SK-N-SH (cell line): Measurements from ENCODE around the gene DCAF6. TPM values are rescaled to one million over a fixed set of nuclear protein-coding genes. Genes with fewer than 3 reads are reported as not detected.

Experiments
- CTCF ChIA-PET: fragments of 300-600, 350-600 bp; formaldehyde crosslinking; extraction: SDS; loops from one replicate; lab custom pipeline; 2021; lab: Yijun Ruan, JAX
- POLR2A ChIA-PET: fragments of 350-600 bp; sonication (Branson Sonifier 250); formaldehyde crosslinking; extraction: SDS; loops from one replicate; lab custom pipeline; 2020; ENCODE audit warnings: antibody characterized with exemption, inconsistent platforms; lab: Yijun Ruan, JAX
- DNase-seq: peaks from one replicate; pipeline ENCODE4 v3.0.0; 2012
- H2AFZ ChIP-seq: fragments of 200-600 bp; sonication (generic); 2 replicates; pipeline ENCODE4 v1.8.1; 2016; ENCODE audit warnings: antibody characterized with exemption, mild to moderate bottlenecking, low read depth
- H3F3A ChIP-seq: fragments of 200-600 bp; sonication (generic); replicated peaks from 2 replicates; pipeline ENCODE3; 2016; ENCODE audit warnings: antibody characterized with exemption, mild to moderate bottlenecking; ENCODE audit not compliant: insufficient read depth
- H3K27ac ChIP-seq, 2 experiments: fragments of 200-500 bp in 1 of 2; fragments of 200-600 bp in 1 of 2; sonication (Bioruptor generic) in 1 of 2; sonication (generic), shearing (Covaris generic) in 1 of 2; 2 replicates each; pipeline versions ENCODE4 v1.5.1 to v1.6.1; 2014 to 2016; ENCODE audit warnings: low read depth in 2 of 2, inconsistent platforms in 1 of 2, low read length in 1 of 2, mild to moderate bottlenecking in 1 of 2, mixed read lengths in 1 of 2
- H3K27me3 ChIP-seq: fragments of 200-600 bp; sonication (generic), shearing (Covaris generic); 2 replicates; pipeline ENCODE4 v1.6.1; 2016; ENCODE audit warnings: mixed run types; ENCODE audit not compliant: insufficient read depth
- H3K36me3 ChIP-seq, 2 experiments: fragments of 200-500 bp in 1 of 2; fragments of 200-600 bp in 1 of 2; sonication (Bioruptor generic) in 1 of 2; sonication (generic) in 1 of 2; replicated peaks in 1 of 2; 2 replicates each; pipeline versions ENCODE3 to v1.5.1; 2014 to 2016; ENCODE audit warnings: low read length in 1 of 2, mild to moderate bottlenecking in 1 of 2; ENCODE audit not compliant: insufficient read depth in 2 of 2, control insufficient read depth in 1 of 2
- H3K4me1 ChIP-seq, 2 experiments: fragments of 200-500 bp in 1 of 2; fragments of 200-600 bp in 1 of 2; sonication (Bioruptor generic) in 1 of 2; sonication (generic), shearing (Covaris generic) in 1 of 2; 2 replicates each; pipeline versions ENCODE4 v1.5.1 to v1.6.1; 2014 to 2016; ENCODE audit warnings: low read depth in 1 of 2, low read length in 1 of 2, mixed run types in 1 of 2; ENCODE audit not compliant: insufficient read depth in 2 of 2, control insufficient read depth in 1 of 2
- H3K4me2 ChIP-seq: fragments of 200-600 bp; sonication (generic), shearing (Covaris generic); 2 replicates; pipeline ENCODE4 v1.6.1; 2017; ENCODE audit warnings: mixed run types
- H3K4me3 ChIP-seq, 2 experiments: fragments of 200-500 bp in 1 of 2; fragments of 200-600 bp in 1 of 2; sonication (Bioruptor generic) in 1 of 2; sonication (generic), shearing (Covaris generic) in 1 of 2; 2 replicates each; pipeline versions ENCODE4 v1.5.1 to v1.8.1; 2014 to 2016; ENCODE audit warnings: low read depth in 2 of 2, inconsistent platforms in 1 of 2, low read length in 1 of 2, mild to moderate bottlenecking in 1 of 2, mixed read lengths in 1 of 2, moderate library complexity in 1 of 2
- H3K79me2 ChIP-seq: fragments of 200-600 bp; sonication (generic); 2 replicates; pipeline ENCODE4 v1.8.1; 2017; ENCODE audit warnings: mild to moderate bottlenecking; ENCODE audit not compliant: insufficient read depth
- H3K9ac ChIP-seq: fragments of 200-600 bp; sonication (generic); 2 replicates; pipeline ENCODE4 v1.6.1; 2017; ENCODE audit warnings: mixed run types
- H3K9me2 ChIP-seq: fragments of 200-600 bp; sonication (generic); 2 replicates; pipeline ENCODE4 v1.6.1; 2017; ENCODE audit warnings: mixed run types
- H3K9me3 ChIP-seq: fragments of 200-600 bp; sonication (generic); 2 replicates; pipeline ENCODE4 v1.6.1; 2017; ENCODE audit warnings: mixed run types, mild to moderate bottlenecking, moderate library complexity
- H4K20me1 ChIP-seq: fragments of 200-600 bp; sonication (generic); 2 replicates; pipeline ENCODE4 v1.6.1; 2017; ENCODE audit warnings: mild to moderate bottlenecking, mixed run types; ENCODE audit not compliant: insufficient read depth
- EP300 ChIP-seq, 2 experiments: IDR thresholded peaks; 2 replicates each; pipeline versions ENCODE4 v1.4.0 to v1.6.1; 2012; ENCODE audit warnings: borderline replicate concordance in 1 of 2, low read depth in 1 of 2, low read length in 1 of 2
- FOXM1 ChIP-seq: IDR thresholded peaks from 2 replicates; pipeline ENCODE4 v1.4.0; 2012; ENCODE audit warnings: low read depth, mild to moderate bottlenecking
- GABPA ChIP-seq: IDR thresholded peaks from 2 replicates; pipeline ENCODE4 v1.4.0; 2012; ENCODE audit warnings: low read depth, mild to moderate bottlenecking
- GATA2 ChIP-seq: sonication (generic); formaldehyde crosslinking; IDR thresholded peaks from 2 replicates; pipeline ENCODE4 v1.5.0; 2020; ENCODE audit warnings: mild to moderate bottlenecking, missing genetic modification reagents
- JUND ChIP-seq: IDR thresholded peaks from 2 replicates; pipeline ENCODE4 v1.4.0; 2012
- MEF2A ChIP-seq: IDR thresholded peaks from 2 replicates; pipeline ENCODE4 v1.4.0; 2012; ENCODE audit warnings: low read depth, borderline replicate concordance
- NFIC ChIP-seq: IDR thresholded peaks from 2 replicates; pipeline ENCODE4 v1.4.0; 2012; ENCODE audit warnings: borderline replicate concordance
- RCOR1 ChIP-seq: fragments of 150-350 bp; IDR thresholded peaks from 2 replicates; pipeline ENCODE4 v1.6.1; 2017; ENCODE audit warnings: antibody characterized with exemption, low read length
- SIN3A ChIP-seq: IDR thresholded peaks from 2 replicates; pipeline ENCODE4 v1.6.1; 2012; ENCODE audit warnings: low read depth, mild to moderate bottlenecking, low read length, moderate library complexity, borderline replicate concordance
- SMC3 ChIP-seq: IDR thresholded peaks from 2 replicates; pipeline ENCODE4 v1.6.1; 2012; ENCODE audit warnings: low read depth, low read length, improper control_type of control experiment
- TAF1 ChIP-seq: IDR thresholded peaks from 2 replicates; pipeline ENCODE4 v1.6.1; 2012; ENCODE audit warnings: low read depth, mild to moderate bottlenecking, low read length, moderate library complexity, borderline replicate concordance
- WGBS: methylation state at CpG from one replicate; pipeline ENCODE4 v1.1.6; 2017; ENCODE audit warnings: low lambda C conversion rate; 5-methylcytosine and 5-hydroxymethylcytosine counted together
- polyA plus RNA-seq, 3 experiments: library from polyadenylated mRNA; depleted of rRNA; stranded (reverse); fragments of >200 nt; gene quantifications; 2 replicates each; pipeline ENCODE4 v1.2.3, GENCODE V29; 2012
- TF ChIP-seq, protein P1 (sequence below): IDR thresholded peaks from 2 replicates; pipeline ENCODE4 v1.4.0; 2012; ENCODE audit warnings: low read depth
- TF ChIP-seq, protein P2 (sequence below): fragments of 200-600 bp; sonication (generic); IDR thresholded peaks from 2 replicates; pipeline ENCODE4 v1.6.1; 2017; ENCODE audit warnings: antibody characterized with exemption, mild to moderate bottlenecking, moderate library complexity
- TF ChIP-seq, protein P3 (sequence below): IDR thresholded peaks from 2 replicates; pipeline ENCODE4 v1.4.0; 2012; ENCODE audit warnings: low read depth, borderline replicate concordance
- TF ChIP-seq, protein P4 (sequence below): IDR thresholded peaks from 2 replicates; pipeline ENCODE4 v1.4.0; 2012; ENCODE audit warnings: low read depth, borderline replicate concordance

The DCAF6 gene
- polyA plus RNA-seq, 1 of the 3 experiments (the other 2 are of a cell fraction), result 31.3 TPM

DNA sequence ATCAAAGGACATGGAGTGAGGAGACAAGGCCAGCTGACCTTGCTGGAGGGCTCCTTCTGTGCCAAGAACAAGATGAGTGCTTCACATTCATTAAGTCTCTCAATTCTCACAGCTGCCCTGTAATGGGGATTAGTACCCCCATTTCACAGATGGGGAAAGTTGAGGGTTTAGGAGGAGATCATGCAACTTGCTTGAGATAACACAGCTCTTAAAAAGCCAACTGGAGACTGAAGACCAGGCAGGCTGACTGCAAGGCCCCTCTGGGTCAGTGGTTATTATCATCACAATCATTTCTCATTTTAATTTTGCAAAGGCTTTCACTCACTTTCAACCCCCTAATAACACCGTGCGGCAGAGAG lies 153.5 kb downstream of the DCAF6 start:
- Histone ChIP-seq H3K9me2 (no peaks in the 10 kb centered on the region), H3K4me2 (no peak overlapping the region), H3K4me3 (no peak overlapping the region), H4K20me1 (no peaks in the 10 kb centered on the region), H2AFZ (no peak overlapping the region), H3K36me3 (peaks cover 21 to 55% of the 10 kb centered on the region in 2 experiments), H3K4me1 (no peaks in the 10 kb centered on the region; a peak in 1 of 4 replicates), H3K79me2 (no peaks in the 10 kb centered on the region; the same call in 1 of the 2 replicates), H3K27ac (no peak overlapping the region), H3F3A (no peaks in the 10 kb centered on the region), H3K9me3 (no peaks in the 10 kb centered on the region), H3K9ac (no peak overlapping the region), H3K27me3 (no peaks in the 10 kb centered on the region)
- ChIA-PET CTCF (interaction anchor here (0.9 to 1.3 kb wide), 2 partner anchors 56 kb away, joined by 3 to 5 read pairs; no protein-coding TSS in a partner anchor), POLR2A (no interaction called here)
- 100% methylated on average over 2 of the region's 2 CpGs for WGBS
- TF ChIP-seq GABPA (no peak), JUND (no peak), FOXM1 (no peak), GATA2 (CRISPR knock-in tag) (no peak), EP300 (IDR thresholded peaks at IDR 0.05; ENCODE audit: borderline replicate concordance in 1 of 2, low read depth in 1 of 2, low read length in 1 of 2) (no peak), MEF2A (no peak), SMC3 (no peak), RCOR1 (no peak), SIN3A (no peak), NFIC (no peak), TAF1 (no peak)
- TF ChIP-seq, protein P1, sequence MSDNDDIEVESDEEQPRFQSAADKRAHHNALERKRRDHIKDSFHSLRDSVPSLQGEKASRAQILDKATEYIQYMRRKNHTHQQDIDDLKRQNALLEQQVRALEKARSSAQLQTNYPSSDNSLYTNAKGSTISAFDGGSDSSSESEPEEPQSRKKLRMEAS, result no peak
- TF ChIP-seq, protein P2, sequence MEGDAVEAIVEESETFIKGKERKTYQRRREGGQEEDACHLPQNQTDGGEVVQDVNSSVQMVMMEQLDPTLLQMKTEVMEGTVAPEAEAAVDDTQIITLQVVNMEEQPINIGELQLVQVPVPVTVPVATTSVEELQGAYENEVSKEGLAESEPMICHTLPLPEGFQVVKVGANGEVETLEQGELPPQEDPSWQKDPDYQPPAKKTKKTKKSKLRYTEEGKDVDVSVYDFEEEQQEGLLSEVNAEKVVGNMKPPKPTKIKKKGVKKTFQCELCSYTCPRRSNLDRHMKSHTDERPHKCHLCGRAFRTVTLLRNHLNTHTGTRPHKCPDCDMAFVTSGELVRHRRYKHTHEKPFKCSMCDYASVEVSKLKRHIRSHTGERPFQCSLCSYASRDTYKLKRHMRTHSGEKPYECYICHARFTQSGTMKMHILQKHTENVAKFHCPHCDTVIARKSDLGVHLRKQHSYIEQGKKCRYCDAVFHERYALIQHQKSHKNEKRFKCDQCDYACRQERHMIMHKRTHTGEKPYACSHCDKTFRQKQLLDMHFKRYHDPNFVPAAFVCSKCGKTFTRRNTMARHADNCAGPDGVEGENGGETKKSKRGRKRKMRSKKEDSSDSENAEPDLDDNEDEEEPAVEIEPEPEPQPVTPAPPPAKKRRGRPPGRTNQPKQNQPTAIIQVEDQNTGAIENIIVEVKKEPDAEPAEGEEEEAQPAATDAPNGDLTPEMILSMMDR, result no peak
- TF ChIP-seq, protein P3, sequence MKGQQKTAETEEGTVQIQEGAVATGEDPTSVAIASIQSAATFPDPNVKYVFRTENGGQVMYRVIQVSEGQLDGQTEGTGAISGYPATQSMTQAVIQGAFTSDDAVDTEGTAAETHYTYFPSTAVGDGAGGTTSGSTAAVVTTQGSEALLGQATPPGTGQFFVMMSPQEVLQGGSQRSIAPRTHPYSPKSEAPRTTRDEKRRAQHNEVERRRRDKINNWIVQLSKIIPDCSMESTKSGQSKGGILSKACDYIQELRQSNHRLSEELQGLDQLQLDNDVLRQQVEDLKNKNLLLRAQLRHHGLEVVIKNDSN, result no peak
- TF ChIP-seq, protein P4, sequence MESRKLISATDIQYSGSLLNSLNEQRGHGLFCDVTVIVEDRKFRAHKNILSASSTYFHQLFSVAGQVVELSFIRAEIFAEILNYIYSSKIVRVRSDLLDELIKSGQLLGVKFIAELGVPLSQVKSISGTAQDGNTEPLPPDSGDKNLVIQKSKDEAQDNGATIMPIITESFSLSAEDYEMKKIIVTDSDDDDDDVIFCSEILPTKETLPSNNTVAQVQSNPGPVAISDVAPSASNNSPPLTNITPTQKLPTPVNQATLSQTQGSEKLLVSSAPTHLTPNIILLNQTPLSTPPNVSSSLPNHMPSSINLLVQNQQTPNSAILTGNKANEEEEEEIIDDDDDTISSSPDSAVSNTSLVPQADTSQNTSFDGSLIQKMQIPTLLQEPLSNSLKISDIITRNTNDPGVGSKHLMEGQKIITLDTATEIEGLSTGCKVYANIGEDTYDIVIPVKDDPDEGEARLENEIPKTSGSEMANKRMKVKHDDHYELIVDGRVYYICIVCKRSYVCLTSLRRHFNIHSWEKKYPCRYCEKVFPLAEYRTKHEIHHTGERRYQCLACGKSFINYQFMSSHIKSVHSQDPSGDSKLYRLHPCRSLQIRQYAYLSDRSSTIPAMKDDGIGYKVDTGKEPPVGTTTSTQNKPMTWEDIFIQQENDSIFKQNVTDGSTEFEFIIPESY, result no peak
- no peak for DNase-seq
